GM19193 (cell line): ENCODE measurements around the gene MIPEP.

ENCODE experiments used
- POLR2A ChIP-seq: IDR thresholded peaks from 4 replicates; pipeline ENCODE4 v1.6.1; 2011; ENCODE audit not compliant: insufficient read depth, insufficient read length; ENCODE audit errors: extremely low read depth

Gene MIPEP

GRCh38 chr13:23865026-23865425 is 24.2 kb downstream of the MIPEP start:
- no peak for TF ChIP-seq POLR2A

- TF ChIP-seq POLR2A = no peak
Measured at GRCh38 chr13:23861310-23861709, 27.9 kb downstream of the MIPEP start.

- no peak for TF ChIP-seq POLR2A
Measured at GRCh38 chr13:23859904-23860303, 29.3 kb downstream of the MIPEP start.

DNA sequence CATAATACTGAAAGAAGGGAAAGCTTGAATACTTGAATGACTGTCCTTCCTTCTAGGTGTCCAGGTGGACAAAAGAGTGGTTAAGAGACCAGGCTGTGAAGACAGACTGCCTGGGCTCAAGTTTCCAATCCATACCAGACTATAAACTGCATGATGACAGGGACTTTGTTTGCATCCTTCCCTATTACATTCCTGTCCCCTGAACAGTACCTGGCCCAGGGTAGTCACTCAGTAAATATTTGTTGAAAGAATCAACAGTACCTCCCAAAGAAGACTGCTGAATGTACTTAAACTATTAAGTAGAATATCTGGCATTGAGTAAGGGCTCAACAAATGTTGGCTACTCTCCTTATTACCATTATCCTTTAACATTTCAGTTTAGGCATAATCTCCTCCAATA is 29.7 kb downstream of the MIPEP start:
- no peak for TF ChIP-seq POLR2A

- no peak for TF ChIP-seq POLR2A
Measured at GRCh38 chr13:23858546-23858945, 30.7 kb downstream of the MIPEP start.

GRCh38 chr13:23856008-23856750 is 33.0 kb downstream of the MIPEP start:
- TF ChIP-seq POLR2A = no peak

DNA sequence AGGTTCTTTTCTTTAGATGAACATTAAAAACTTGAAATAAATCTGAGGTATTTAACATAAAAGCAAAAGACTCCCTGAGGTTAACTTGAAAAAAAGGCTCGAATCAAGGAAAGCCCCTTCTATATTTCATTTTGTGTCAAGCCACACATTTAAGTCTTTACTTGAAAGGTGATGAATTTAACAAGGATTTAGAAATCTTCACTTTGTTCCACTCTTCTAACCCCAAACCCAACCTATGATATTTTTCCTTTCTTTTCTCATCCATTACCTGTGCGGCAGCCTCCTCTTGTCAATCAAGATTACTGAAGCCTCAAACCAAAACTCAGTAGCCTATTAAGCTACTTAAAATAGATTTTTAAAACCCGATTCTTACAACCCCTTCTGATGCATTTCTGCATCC is 33.8 kb downstream of the MIPEP start:
- no peak for TF ChIP-seq POLR2A

- TF ChIP-seq POLR2A = no peak
Measured at GRCh38 chr13:23852351-23852750, 36.8 kb downstream of the MIPEP start.

GRCh38 chr13:23851106-23851505 is 38.1 kb downstream of the MIPEP start:
- TF ChIP-seq POLR2A = no peak

GRCh38 chr13:23850134-23850533 is 39.1 kb downstream of the MIPEP start:
- no peak for TF ChIP-seq POLR2A

DNA sequence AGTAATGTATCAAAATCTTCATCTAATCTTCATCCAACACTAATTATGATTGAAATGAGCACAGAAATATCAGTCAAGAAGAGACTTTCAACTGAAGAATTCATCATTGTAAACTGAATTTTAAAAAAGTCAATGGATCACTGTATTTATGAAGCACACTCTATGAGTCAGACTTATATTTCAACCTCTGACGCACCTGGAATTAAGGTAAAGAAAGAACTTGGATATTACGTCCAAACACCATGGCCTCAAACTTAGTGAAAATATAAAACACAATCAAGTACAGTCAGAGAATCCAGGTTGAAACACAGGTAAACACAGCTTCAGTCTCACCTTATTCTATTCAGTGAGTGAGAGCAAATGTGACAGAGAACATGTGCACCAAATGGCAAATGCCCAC is 39.5 kb downstream of the MIPEP start:
- no peak for TF ChIP-seq POLR2A

GRCh38 chr13:23848646-23849141 is 40.5 kb downstream of the MIPEP start:
- TF ChIP-seq POLR2A = no peak

- TF ChIP-seq POLR2A = no peak
Measured at GRCh38 chr13:23848019-23848418, 41.2 kb downstream of the MIPEP start.

DNA sequence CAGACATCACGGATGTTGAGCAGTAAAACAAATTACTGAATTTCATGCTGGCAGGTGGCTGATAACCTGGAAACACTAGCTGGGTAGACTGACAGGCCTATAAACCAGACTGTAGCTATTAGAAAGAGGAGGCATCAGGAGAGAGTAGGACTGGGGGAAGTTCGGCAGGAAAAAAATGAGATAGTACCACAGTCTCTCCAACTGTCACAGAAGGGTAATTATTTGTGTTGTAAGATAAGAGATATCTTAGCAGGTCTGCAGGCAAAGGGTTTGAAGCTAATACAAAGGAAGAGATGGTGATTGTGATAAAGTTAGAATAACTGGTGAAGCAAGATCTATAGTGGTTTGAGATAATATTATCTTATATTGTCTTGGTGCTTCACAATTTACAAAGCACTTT is 41.7 kb downstream of the MIPEP start:
- no peak for TF ChIP-seq POLR2A

DNA sequence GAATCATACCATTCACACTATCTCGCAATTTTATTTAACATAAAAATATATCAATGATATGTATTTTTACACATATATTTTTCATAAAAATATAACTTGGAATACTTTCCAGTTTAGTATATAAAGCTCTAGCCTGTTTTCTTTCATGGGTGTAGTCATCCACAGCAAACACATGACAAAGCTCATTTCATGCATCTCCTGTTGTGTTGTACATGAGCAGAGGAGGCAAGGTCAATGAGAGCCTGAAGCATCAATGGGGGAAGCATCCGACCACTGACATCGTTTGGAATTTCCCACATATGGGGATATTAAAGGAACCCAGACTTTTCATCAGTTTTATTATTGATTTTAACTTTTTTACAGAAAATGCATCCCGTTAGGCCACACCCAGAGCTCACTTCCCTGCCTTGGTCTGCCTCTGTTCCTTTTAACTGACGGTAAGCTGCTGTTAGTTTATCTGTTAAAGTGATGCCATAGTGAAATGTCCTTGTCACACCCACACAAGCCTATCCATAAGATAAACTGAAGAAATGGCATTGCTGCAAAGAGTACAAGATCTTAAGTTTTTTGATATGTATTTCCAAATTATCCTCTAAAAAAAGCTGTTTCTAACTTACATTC is 44.0 kb downstream of the MIPEP start:
- TF ChIP-seq POLR2A = no peak

DNA sequence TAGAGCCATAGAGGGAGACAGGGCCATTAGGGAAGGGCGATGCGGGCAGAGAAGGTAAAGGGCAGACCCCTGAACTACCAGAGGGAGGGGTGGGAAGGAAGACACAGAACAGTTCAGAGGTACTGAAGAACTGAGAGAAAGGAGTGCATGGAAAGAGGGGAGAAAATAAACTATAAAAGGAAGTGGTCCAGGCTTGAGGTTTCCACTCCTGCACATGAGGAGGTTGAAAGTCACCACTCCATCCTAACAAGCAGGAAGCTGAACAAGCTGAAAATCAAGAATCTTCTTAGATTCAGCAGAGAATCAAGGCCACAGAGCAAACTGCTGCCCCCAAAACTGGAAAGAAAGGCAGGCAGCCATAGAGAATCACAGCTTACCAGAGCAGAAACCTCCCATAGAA is 45.1 kb downstream of the MIPEP start:
- no peak for TF ChIP-seq POLR2A
